NCI-H2196 treated with DMSO at 0.1 percent for 48 hours (cell line): Measurements from ENCODE around the gene TMEM151B.

Experiments used
- DNase-seq: peaks from one replicate; lab custom pipeline; 2025; ENCODE audit not compliant: unreplicated experiment; lab: John Stamatoyannopoulos, UW

Gene TMEM151B

DNA sequence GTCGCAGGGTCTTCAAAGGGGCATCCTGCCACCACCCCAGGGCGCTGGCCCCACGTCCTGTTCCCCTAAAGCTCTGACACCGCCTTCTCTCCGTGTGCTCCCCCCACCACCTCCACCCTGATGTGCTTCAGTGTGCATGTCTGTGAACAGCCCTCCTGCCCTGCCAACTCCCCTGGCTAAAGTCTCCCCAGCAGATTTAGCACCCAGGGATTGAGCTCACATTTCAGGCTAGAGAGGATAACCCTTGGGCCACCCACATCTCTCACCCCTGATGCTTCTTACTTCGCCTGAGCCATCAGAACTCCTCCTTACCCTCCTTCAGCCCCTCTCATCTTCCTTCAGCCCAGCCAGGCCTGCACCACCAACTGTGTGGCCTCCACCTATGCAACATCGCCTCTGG is 7.5 kb downstream of the TMEM151B start:
- no peak for DNase-seq

DNA sequence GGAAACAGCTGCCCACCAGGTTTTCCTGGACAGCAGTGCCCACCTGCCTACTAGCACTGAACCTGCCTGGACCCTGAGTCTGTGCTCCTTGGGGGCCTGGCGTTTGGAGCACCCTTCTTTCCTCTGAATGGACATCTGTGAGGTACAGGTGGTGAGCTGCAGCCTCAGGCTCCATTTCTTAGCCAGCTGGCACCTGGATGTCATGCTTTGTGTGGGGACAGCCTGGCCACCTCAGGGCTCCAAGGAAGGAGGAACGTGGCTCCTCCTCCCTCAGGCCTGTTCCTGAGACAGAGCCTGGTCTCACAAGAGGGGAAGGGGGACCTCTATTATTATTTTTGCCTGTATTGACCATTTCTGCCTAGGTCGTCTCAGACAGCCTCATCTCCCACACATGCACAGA is 8.1 kb downstream of the TMEM151B start:
- DNase-seq: no peak

DNA sequence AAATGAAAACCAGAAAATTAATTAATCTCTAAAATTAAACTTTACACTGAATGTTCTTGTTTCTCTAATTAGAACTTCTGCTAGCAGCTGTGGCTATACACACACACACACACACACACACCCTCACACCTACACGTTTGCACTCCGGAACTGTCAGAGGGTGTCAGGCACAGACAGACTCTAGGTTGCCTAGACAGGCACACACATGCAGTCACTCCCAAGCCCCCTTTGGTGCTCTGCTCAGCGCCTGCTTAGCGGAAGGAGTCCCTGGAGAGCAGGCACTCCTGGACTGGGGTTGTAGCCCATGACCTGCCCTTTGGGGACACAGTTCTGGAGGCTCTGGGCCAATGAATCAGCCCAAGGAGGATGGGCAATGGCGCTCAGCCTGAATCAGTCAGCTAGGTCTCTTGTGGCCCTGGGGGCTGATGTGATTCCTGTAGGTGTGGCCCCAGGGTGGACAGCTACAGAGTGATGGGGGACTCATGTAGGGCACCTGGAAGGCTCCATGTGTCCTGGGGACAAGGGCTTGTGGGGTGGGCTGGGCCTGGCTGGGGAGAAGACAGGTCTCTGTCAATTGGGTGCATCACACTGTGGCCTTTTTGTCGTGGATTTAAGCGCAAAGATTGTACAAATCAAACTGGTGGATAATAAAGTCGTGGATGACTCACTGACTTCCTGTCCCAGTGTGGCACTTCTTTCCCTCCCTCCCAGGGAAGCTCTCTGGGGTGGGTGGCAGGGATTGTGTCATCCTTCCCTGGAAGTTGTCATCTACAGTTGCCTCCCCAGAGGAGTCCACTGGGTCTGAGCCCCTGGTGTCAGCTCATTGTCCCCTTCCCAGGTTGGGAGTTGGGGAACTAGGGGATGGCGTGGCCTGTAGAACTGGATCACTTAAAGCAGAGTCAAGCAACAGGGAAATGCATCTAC is 8.8 kb downstream of the TMEM151B start:
- no peak for DNase-seq

GRCh38 chr6:44284121-44284520 is 13.9 kb downstream of the TMEM151B start:
- no peak for DNase-seq

GRCh38 chr6:44284867-44285266 is 14.6 kb downstream of the TMEM151B start:
- no peak for DNase-seq

DNA sequence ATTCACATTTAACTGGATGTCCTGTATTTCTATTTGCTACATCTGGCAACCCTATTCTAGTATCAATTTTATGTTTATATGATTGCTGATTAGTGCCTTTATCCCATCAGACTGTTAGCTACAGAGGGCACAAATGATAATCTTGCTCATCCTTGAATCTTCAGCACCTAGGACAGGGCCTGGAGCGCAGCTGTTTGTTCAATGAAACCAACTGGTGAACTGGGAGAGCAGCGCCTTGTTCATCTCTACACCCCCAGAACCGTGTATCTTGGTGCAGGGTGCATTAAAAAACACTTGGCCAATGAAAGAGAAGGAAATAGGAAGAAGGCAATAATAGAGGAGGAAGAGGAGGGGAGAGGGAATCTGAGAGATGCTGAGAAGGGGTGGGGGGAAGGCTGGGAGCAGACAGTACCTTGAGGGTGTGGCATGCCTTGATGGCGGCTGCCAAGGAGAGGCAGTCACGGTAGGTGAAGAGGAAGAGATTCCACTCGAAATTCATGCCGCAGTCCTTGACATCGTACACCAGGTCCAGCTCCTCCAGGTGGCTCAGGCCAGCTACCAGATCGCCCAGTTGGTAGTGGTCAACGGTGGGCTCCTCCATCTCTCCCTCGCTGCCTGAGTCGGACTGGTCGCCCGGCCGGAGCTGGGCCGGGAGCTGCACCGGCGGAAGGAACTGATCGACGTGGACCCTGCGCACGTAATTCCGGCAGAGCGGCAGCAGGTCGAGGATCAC is 15.5 kb downstream of the TMEM151B start:
- DNase-seq: no peak

DNA sequence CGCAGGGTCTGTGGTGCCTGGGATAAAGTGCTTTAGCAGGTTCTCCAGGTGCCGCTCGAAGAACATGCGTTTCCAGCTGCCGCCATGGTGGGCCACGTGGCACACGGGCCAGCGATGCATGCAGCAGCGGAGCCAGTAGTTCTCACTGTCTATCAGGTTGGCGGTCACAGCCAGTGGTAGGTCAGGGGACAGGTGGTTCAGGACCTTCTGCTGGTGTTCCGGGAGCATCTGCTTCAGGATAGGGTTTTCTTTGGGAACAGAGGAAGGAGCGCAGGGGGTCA is 16.0 kb downstream of the TMEM151B start:
- no peak for DNase-seq

DNA sequence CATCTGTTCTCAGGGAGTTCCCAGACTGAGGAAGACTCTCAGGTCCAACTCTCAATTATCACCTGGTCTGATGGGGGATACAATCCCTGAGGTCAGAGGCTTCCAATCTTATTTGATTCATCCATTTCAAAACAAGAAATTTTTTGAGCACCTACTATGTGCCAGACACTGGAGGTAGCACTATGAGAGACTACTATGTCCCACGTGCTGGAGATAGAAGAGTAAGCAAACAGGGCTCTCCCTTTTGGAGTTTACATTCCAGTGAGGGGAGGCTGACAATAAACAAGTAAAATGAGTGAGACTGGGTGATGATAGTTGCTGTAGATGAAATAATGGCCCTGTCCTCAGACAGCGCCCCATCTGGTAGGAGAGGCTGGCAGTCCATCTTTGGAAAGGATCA is 16.5 kb downstream of the TMEM151B start:
- DNase-seq: no peak

DNA sequence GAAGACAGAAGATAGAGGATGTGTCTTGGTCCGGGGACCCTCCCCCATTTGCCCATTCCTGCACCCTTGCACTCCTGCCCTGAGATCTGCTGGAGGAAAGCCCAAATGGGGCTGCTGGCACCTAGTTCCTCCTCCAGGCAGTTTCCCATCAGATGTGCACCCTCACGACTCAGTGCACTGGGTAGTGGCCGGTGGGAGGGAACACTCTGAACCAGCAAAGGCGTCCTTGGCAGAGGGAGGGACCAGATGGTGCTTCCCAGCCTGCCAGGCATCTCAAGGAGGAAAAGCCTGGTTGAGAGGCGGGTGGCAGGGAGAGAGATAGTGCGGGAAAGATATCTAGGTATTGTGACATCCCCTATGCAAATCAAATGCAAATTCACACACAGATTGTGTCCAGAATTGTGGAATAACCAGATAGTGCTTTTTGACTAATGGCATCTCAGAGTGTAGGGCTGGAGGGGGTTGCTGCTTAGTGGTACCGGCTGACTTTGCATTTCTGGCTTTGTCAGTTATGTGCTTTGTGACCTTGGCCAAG is 19.5 kb downstream of the TMEM151B start:
- DNase-seq: no peak

GRCh38 chr6:44291841-44292240 is 21.6 kb downstream of the TMEM151B start:
- no peak for DNase-seq

- DNase-seq: no peak
These were observed 22.6 kb downstream of the TMEM151B start for GRCh38 chr6:44292661-44293365.

GRCh38 chr6:44294832-44295791 is 24.9 kb downstream of the TMEM151B start:
- no peak for DNase-seq

- no peak for DNase-seq
These were observed 27.1 kb downstream of the TMEM151B start for GRCh38 chr6:44297063-44298038.

GRCh38 chr6:44298055-44298803 is 28.0 kb downstream of the TMEM151B start:
- no peak for DNase-seq

- DNase-seq: no peak
These were observed 28.6 kb downstream of the TMEM151B start for GRCh38 chr6:44298864-44299263.

GRCh38 chr6:44300292-44300823 is 30.1 kb downstream of the TMEM151B start:
- DNase-seq: no peak

DNA sequence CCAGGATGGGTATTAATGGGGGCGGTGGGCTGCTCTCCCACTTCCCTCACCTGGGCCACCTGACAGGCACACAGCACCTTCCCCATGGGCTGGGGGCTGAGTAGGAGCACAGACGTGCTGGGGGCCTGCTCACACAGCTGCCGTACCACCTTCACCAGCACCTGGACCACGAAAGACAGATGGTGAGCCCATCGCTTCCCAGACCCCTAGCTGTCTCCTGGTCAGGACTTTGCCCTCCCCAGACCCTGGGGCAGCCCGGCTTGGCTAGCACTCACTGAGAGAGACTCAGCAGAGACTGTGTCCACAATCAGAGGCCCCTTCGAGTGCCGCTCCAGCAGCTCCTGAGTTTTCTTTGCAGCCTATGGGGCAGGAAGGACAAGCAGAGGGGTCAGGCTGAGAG is 30.9 kb downstream of the TMEM151B start:
- DNase-seq: no peak
